Upper lobe of left lung (tissue), 6 donors: Measurements from ENCODE around the gene FIZ1. TPM values are rescaled to one million over a fixed set of nuclear protein-coding genes. Genes with fewer than 3 reads are reported as not detected.

Experiments used
- ATAC-seq, 2 donors: fragments of 200-7000 bp; cut with Tn5 transposase; one replicate each; pipeline ENCODE4 v1.9.1; 2022; ENCODE audit warnings: mild to moderate bottlenecking in 2 of 2, moderate library complexity in 2 of 2; ENCODE audit not compliant: low FRiP score in 2 of 2
- DNase-seq, 2 donors: peaks; one replicate each; pipeline ENCODE4 v3.0.0-alpha.2; 2019 to 2020
- H3K27ac ChIP-seq, 4 donors: fragments of 200-600 bp; sonication (generic); one replicate each; pipeline ENCODE4 v1.5.1; 2016 to 2019
- H3K27me3 ChIP-seq, 4 donors: fragments of 200-600 bp; sonication (generic); one replicate each; pipeline ENCODE4 v1.5.1; 2017 to 2019
- H3K36me3 ChIP-seq, 4 donors: fragments of 200-600 bp; sonication (generic); one replicate each; pipeline ENCODE4 v1.5.1; 2016 to 2019
- H3K4me1 ChIP-seq, 4 donors: fragments of 200-600 bp; sonication (generic); one replicate each; pipeline ENCODE4 v1.5.1; 2018 to 2019
- H3K4me3 ChIP-seq, 4 donors: fragments of 200-600 bp; sonication (generic); one replicate each; pipeline ENCODE4 v1.5.1; 2017 to 2019; ENCODE audit warnings: mild to moderate bottlenecking in 2 of 4, moderate library complexity in 1 of 4
- H3K9me3 ChIP-seq, 4 donors: fragments of 200-600 bp; sonication (generic); one replicate each; pipeline ENCODE4 v1.5.1; 2018 to 2019
- CTCF ChIP-seq, 6 experiments: fragments of 450-650 bp in 4 of 6; fragments of 200-600 bp in 2 of 6; sonication (generic) in 2 of 6; IDR thresholded peaks; one replicate each; pipeline ENCODE4 v1.5.1; 2016 to 2019; ENCODE audit warnings: antibody characterized with exemption in 6 of 6
- EP300 ChIP-seq, 4 donors: sonication (generic); formaldehyde crosslinking; IDR thresholded peaks; one replicate each; pipeline ENCODE4 v1.5.1; 2017; ENCODE audit warnings: antibody characterized with exemption in 4 of 4, control low read depth in 2 of 4
- POLR2A ChIP-seq, 4 donors: fragments of 450-650 bp; IDR thresholded peaks; one replicate each; pipeline ENCODE4 v1.5.1; 2016 to 2017; ENCODE audit warnings: antibody characterized with exemption in 4 of 4, mild to moderate bottlenecking in 2 of 4
- POLR2AphosphoS5 ChIP-seq, 2 donors: sonication (generic); formaldehyde crosslinking; IDR thresholded peaks; one replicate each; pipeline ENCODE4 v1.5.1; 2017; ENCODE audit warnings: antibody characterized with exemption in 2 of 2
- WGBS, 2 donors: methylation state at CpG; one replicate each; pipeline ENCODE4 v1.1.5; 2017 to 2018; 5-methylcytosine and 5-hydroxymethylcytosine counted together
- total RNA-seq, 6 donors: library from RNA; depleted of rRNA in 4 of 6; stranded (reverse); fragments of >200 nt in 4 of 6; gene quantifications; one replicate each; pipeline versions ENCODE4 v1.1.0 to v1.2.1, GENCODE V29; 2016 to 2021
- donor health status: DM: no; HTN: no; CAD: no; lungs with moderate emphysema.
- donor health status: DM: no; HTN: yes; CAD: no; lungs with severe emphysema.

FIZ1 gene
- total RNA-seq, 6 donors from 2014 or later: 11.1 to 21.6 (median 16.3) TPM

- Histone ChIP-seq H3K27me3 (no peaks in the 10 kb centered on the region), H3K4me3 (no peak overlapping the region), H3K4me1 (peaks cover 50 to 80% (median 55%) of the 10 kb centered on the region in 4 donors), H3K27ac (no peak overlapping the region), H3K9me3 (no peaks in the 10 kb centered on the region), H3K36me3 (peaks cover 5 to 13% (median 8%) of the 10 kb centered on the region in 4 donors)
- TF ChIP-seq EP300 (IDR thresholded peaks at IDR 0.05) (no peak), POLR2A (IDR thresholded peaks at IDR 0.05) (no peak), CTCF (IDR thresholded peaks at IDR 0.05) (no peak), POLR2AphosphoS5 (IDR thresholded peaks at IDR 0.05) (no peak)
- 69 to 73% methylated on average over 5 of the region's 5 CpGs for WGBS, 2 donors
- DNase-seq (no peak), ATAC-seq (no peak)
Measured at GRCh38 chr19:55645512-55645881, 46.2 kb upstream of the FIZ1 start.

GRCh38 chr19:55644842-55645511 is 45.7 kb upstream of the FIZ1 start:
- Histone ChIP-seq H3K9me3 (no peaks in the 10 kb centered on the region), H3K36me3 (peaks cover 5 to 13% (median 8%) of the 10 kb centered on the region in 4 donors), H3K27me3 (no peaks in the 10 kb centered on the region), H3K4me1 (peaks cover 55 to 83% (median 60%) of the 10 kb centered on the region in 4 donors), H3K27ac (no peak overlapping the region), H3K4me3 (no peak overlapping the region)
- no peak for ATAC-seq
- WGBS, 2 donors: 89 to 90% methylated on average over 20 to 21 of the region's 28 CpGs
- TF ChIP-seq CTCF (IDR thresholded peaks at IDR 0.05): no peak
- TF ChIP-seq POLR2A (IDR thresholded peaks at IDR 0.05): no peak
- TF ChIP-seq EP300 (IDR thresholded peaks at IDR 0.05): no peak
- no peak for TF ChIP-seq POLR2AphosphoS5 (IDR thresholded peaks at IDR 0.05)
- DNase-seq: peak in 1 of 2 donors; percentile 83

- WGBS, 2 donors: 48 to 52% methylated on average over 11 to 12 of the region's 12 CpGs
- Histone ChIP-seq H3K27me3 (no peaks in the 10 kb centered on the region), H3K9me3 (no peaks in the 10 kb centered on the region), H3K27ac (peak overlapping the region; percentile 77 to 94 (median 91)), H3K4me1 (peaks cover 58 to 83% (median 63%) of the 10 kb centered on the region in 4 donors), H3K4me3 (peak overlapping the region; percentile 74 to 96 (median 86)), H3K36me3 (peaks cover 5 to 13% (median 8%) of the 10 kb centered on the region in 4 donors)
- DNase-seq: no peak
- TF ChIP-seq POLR2A (IDR thresholded peaks at IDR 0.05) (no peak), EP300 (IDR thresholded peaks at IDR 0.05) (no peak), CTCF (IDR thresholded peaks at IDR 0.05) (no peak), POLR2AphosphoS5 (IDR thresholded peaks at IDR 0.05) (no peak)
- ATAC-seq: no peak
Measured at GRCh38 chr19:55644191-55644833, 45.0 kb upstream of the FIZ1 start.

GRCh38 chr19:55643887-55644176 is 44.5 kb upstream of the FIZ1 start:
- H3K36me3 ChIP-seq: peaks cover 5 to 13% (median 8%) of the 10 kb centered on the region in 4 donors
- H3K4me3 ChIP-seq: peak overlapping the region; percentile 74 to 96 (median 86)
- peak overlapping the region; percentile 77 to 94 (median 91) for H3K27ac ChIP-seq
- H3K27me3 ChIP-seq: no peaks in the 10 kb centered on the region
- H3K9me3 ChIP-seq: no peaks in the 10 kb centered on the region
- TF ChIP-seq POLR2A (IDR thresholded peaks at IDR 0.05): no peak
- TF ChIP-seq EP300 (IDR thresholded peaks at IDR 0.05): no peak
- no peak for TF ChIP-seq POLR2AphosphoS5 (IDR thresholded peaks at IDR 0.05)
- no peak for TF ChIP-seq CTCF (IDR thresholded peaks at IDR 0.05)
- ATAC-seq (no peak), DNase-seq (no peak)
- H3K4me1 ChIP-seq: peaks cover 59 to 83% (median 63%) of the 10 kb centered on the region in 4 donors
- WGBS, 2 donors: 1% methylated on average over 15 of the region's 15 CpGs
